Femur (tissue), 1 donor: ENCODE measurements around the gene C4orf51.

Source experiments
- DNase-seq: peaks from one replicate; pipeline ENCODE4 v3.0.0-alpha.2; 2017

Gene C4orf51

DNA sequence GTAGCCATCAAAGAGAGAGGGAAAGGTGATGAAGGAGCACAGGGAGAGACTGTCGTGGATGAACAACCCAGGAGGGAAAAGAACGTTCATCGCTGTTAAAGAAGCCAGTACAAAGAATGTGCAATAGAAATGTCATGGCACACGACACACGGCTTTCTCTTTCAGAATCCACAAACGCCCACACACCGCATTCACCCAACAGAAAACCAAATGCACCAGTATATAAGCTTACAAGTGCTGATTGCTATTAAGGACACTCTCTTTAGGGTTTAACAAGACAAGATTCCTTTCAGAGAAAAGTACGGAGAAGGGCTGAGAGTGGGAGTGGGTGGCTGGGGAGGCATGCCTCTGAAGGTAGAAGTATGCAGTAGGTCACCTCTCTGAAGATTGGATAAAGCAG is 80.2 kb downstream of the C4orf51 start:
- DNase-seq: no peak

DNA sequence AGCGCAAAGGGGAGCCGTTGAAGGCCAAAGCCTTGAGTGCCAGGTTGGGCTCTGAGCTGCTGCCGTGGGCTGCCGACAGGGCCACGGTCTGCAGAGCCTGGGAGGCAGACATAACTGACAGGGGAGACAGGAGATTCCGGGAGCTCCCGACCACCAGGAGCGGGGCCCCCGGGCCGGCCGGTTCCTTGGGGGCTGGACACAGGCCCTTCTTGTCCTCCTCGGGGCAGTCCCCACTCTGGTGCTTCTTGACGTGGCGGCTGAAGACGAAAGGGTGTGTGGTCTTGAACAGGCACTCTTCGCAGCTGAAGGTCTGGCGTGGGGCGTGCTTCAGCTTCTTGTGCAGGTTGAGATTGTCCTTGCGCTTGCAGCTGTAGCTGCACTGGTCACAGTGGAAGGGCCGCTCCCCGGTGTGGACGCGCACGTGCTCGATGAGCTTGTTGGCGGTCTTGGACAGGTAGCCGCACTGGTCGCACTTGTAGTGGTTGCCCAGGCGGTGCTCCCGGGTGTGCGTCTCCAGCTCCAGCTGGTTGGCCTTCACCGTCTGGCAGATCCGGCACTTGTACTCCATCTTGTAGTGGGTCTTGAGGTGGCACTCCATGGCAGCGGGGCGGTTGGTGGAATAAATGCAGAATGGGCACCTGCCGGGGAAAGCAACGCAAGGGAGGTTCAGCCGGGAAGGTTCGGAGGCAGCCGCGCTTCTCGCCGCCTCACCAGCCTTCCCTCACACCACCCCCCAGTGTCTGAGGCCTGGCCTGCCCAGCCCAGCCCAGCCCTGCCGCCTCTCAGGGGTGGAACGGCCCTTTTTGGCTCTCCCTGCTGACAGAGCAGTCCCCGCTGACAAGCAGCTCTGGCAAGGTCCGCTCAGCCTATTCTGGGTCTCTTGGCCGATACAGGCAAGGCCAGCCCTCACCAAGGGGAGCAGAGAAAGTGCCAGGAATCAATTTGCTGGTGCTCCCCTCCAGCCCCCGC is 81.3 kb downstream of the C4orf51 start:
- DNase-seq: no peak

DNA sequence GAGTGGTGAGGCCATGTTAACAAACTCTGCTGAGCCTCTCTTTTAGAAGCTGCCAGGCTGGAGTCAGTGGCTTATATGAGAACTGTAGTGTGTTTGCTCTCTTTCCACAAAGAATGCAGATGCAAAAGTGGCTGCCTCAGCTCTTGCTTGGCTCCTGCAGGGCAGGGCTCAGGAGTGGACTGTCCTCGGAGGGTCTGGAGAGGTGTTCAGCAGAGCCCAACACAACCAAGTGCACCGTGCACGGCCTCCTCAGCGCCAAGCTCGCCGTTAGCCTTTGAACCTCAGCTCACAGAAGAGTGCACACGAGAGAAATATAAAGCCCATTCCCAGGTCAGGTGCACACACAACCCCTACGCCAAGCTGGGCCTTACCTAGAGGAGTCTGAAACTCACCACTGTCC is 82.8 kb downstream of the C4orf51 start:
- DNase-seq: no peak

DNA sequence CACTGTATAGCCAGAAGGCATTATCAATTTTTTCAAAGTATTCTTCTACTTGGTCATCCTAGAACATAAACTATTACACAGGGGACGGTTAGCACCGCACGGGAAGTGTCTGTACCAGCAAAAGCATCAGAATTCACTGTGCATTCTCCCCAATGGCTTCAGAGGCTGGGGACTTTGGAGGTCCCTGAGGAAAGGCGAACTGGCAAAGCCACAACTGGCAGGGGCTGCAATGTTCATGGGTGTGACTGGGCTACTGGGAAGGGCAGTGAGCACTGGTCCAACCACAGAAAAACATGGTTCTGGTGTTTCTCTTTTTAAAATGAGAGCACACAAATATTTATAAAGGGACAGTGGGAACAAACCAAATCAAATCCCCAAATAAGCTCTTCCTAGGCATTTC is 83.5 kb downstream of the C4orf51 start:
- DNase-seq: no peak

- DNase-seq: no peak
Measured at GRCh38 chr4:145766273-145766672, 86.3 kb downstream of the C4orf51 start.

DNA sequence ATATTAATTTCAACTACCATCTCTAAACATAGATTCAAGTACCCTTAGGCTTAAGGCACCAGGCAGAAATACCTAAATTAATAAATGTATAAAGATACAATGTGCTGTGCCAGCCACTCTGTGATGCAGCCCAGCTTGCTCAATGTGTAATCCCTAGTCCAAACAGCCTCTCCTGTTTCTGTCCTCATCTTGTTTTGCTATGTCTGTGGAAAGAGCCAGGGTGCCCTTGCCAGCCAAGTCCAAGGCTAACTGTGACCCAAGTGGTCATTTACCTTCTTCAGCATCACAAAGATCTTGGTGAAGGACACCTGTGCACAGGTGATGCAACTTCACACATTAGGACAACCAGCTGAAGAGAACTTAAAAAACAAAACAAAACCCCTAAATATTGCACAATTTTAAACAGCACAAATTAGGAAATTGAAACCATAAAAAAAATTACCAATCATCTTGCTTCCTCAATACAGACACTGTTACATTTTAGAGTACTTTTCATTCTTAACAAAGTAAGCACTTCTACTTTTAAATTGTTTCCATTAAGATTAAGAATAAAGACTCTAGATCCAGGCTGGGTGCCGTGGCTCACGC is 89.6 kb downstream of the C4orf51 start:
- DNase-seq: no peak

DNA sequence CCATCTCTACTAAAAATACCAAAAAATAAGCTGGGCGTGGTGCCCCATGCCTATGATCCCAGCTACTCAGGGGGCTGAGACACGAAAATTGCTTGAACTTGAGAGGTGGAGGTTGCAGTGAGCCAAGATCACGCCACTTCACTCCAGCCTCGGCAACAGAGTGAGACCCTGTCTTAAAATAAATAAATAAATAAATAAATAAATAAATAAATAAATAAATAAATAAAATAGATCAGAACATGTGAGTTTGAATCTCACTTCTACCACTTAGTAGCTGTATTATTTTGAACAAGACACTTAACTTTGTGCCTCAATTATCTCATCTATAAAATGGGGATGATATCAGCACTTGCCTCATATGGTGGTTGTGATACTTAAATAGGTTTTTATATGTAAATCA is 90.2 kb downstream of the C4orf51 start:
- no peak for DNase-seq

DNA sequence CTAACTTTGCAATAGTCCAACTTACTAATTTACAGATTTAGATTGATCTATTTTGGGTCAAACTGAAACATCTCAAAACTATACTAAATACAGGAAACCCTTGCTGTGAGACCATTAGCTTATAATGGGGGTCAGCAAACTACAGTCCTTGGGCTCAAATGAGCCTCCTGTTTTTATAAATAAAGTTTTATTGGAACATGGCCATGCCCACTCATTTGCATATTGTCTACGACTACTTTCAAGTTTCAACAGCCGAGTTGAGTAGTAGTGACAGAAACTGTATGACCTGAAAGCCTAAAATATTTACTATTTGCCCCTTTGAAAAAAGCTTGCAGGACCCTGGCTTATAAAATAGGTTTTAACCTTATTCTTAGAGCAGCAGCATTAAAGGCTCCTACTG is 92.4 kb downstream of the C4orf51 start:
- DNase-seq: no peak

GRCh38 chr4:145773581-145774234 is 93.8 kb downstream of the C4orf51 start:
- DNase-seq: no peak

GRCh38 chr4:145774473-145774872 is 94.5 kb downstream of the C4orf51 start:
- no peak for DNase-seq

GRCh38 chr4:145775406-145775805 is 95.5 kb downstream of the C4orf51 start:
- no peak for DNase-seq

DNA sequence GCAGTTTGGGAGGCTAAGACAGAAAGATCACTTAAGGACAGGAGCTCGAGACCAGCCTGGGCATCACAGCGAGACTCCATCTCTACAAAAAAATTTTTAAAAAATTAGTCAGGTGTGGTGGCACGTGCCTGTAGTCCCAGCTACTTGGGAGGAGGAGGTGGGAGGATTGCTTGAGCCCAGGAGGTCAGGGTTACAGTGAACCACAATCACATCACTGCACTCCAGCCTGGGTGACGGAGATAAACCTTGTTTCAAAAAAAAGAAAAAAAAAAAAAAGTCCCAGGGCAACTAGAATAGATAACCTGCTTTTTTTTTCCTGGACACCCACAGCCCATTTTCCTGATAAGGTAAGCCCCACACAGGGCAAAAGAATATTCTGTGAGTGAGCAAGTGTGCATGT is 96.3 kb downstream of the C4orf51 start:
- no peak for DNase-seq

DNA sequence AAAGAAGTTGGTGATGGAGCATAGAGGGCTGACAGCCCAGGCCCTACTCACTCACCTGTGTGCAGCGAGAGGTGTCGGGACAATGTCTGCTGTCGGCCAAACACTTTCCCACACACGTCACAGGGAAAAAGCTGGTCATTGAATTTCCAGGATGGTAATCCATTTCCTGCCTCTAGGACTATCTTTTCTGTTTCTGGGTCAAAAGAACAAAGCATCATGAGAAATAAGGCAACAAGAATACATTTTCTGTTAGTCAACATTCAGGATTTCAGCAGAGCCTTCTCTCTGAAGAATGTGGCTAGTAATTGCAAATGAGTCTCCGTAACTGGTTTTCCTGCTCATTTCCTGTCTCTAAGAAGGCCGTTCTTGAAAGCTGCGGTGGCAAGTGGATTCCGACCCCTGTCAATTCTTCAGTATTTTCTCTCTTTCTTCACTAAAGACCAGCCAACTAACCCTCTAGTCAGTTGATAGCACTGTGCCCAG is 99.4 kb downstream of the C4orf51 start:
- DNase-seq: no peak

DNA sequence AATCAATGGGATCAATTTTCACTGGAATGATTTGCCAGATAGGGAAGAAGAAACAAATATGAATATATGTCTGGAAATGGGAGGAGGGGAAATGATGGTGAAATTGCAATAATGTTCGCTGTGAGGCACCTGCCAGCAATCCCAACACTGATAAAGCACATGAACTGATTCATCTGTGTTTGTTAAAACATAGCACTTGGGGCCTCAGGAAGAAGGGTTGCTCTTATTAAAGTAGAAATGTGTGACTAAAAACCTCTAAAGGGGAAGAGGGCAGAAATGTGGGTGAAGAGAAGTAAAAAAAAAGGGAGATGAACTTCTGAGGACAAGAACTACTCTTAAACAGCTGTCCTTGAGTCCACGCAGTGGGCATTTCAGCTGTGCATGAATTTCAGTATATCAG is 101.4 kb downstream of the C4orf51 start:
- no peak for DNase-seq
